Measurements from ENCODE around the gene VWA1.
"Not testable (repeated sequence)": the region's sequence is repeated elsewhere in the genome, so short reads cannot be mapped to it uniquely, and the experiment has no call there.

Gene VWA1

DNA sequence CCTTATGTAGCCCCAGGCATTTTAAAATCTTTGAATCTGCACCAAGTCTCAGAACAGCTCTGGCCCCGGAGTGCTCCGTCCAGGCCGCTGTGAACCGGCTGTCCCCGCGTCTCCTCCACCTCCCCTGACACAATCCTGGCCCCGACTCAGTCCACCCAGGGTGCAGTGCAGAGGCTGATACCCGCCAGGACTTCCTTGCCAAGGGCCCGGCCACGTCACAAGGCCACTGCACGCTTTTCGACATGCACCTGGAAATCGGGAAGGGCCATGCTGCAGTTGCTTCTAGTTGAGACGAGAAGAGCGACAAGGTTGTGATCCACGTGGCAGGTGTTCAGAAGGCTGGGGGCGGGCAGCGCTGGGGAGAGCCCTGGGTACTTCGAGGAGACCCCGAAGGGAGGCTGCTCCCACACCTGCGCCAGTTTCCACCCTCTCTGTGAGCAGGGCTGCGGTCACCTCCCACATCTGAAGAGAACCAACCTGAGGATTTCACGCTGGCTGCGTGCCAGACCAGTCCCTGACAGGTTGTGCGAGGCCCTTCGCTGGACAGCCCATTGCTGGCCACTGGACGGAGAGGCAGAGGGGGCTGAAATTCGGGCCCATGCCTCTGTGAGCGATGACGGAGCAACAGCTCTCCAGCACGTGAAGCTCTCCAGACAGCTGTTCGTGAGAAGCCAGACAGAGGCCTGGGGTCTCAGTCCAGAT, 6.7 kb downstream of the VWA1 start:
- in situ Hi-C loops (cut with MboI; ENCODE audit: low pct_unique_long_range_greater_than_20kb, low sequenced_read_pairs, unreplicated experiment) = no loop called here
- no peak for DNase-seq (ENCODE audit: low spot score)
- TF ChIP-seq, protein P1, sequence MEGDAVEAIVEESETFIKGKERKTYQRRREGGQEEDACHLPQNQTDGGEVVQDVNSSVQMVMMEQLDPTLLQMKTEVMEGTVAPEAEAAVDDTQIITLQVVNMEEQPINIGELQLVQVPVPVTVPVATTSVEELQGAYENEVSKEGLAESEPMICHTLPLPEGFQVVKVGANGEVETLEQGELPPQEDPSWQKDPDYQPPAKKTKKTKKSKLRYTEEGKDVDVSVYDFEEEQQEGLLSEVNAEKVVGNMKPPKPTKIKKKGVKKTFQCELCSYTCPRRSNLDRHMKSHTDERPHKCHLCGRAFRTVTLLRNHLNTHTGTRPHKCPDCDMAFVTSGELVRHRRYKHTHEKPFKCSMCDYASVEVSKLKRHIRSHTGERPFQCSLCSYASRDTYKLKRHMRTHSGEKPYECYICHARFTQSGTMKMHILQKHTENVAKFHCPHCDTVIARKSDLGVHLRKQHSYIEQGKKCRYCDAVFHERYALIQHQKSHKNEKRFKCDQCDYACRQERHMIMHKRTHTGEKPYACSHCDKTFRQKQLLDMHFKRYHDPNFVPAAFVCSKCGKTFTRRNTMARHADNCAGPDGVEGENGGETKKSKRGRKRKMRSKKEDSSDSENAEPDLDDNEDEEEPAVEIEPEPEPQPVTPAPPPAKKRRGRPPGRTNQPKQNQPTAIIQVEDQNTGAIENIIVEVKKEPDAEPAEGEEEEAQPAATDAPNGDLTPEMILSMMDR (IDR thresholded peaks at IDR 0.05; ENCODE audit: extremely low read depth, insufficient read depth, missing control alignments) = no peak

GRCh38 chr1:1446631-1447030, 11.1 kb downstream of the VWA1 start:
- DNase-seq (ENCODE audit: low spot score); in situ Hi-C loops (cut with MboI; ENCODE audit: low pct_unique_long_range_greater_than_20kb, low sequenced_read_pairs, unreplicated experiment): not testable (repeated sequence)

DNA sequence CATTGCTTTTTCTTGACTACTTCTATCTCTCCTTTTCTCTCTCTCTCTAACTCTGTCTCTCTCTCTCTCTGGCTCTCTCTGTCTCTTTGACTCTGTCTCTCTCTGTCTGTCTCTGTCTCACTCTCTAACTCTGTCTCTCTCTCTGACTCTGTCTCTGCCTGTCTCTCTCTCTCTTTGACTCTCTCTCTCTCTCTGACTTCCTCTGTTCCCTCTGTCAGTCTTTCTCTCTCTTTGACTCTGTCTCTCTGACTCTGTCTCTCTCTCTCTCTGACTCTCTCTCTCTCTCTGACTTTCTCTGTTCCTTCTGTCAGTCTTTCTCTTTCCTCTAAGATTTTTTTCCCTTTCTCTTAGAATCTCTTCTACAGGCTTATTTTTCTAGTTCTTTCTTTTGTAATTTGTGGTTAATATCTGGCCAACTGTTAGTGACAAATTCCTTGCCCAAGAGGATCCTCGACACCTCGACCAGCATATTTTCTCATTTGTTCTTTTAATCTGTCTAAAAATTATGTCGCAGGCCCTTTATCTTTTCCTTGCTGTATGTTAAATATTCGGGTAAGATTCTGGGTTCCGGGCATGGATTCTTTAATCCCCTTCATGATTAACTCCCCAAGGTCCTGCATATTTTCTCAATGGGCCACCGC, 13.7 kb downstream of the VWA1 start, which contains the start of gene ATAD3C:
ATAD3C (plus strand) TSS at position 591 of the 641 bp plus-strand sequence. CDS start 995 bp downstream, outside the sequence.
- DNase-seq (ENCODE audit: low spot score) = no peak
- TF ChIP-seq, protein P1 (IDR thresholded peaks at IDR 0.05; ENCODE audit: extremely low read depth, insufficient read depth, missing control alignments) = no peak
- in situ Hi-C loops (cut with MboI; ENCODE audit: low pct_unique_long_range_greater_than_20kb, low sequenced_read_pairs, unreplicated experiment) = no loop called here

DNA sequence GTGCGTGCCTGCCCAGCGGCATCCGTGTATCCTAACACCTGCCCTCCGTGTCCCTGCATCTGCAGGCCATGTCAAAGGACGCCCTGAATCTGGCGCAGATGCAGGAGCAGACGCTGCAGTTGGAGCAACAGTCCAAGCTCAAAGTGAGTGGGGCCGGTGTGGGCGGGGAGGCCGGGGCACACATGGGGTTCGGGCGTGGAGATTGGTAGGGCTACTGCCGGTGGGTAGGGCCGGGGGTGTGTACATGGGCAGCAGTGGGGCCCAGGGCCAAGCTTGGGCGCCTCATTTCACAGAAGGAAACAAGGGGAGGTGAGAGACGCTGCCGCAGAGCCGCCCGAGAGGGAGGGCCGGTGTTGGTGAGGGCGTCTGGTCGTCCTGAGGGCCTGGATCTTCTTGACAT, 15.1 kb downstream of the VWA1 start:
- in situ Hi-C loops (cut with MboI; ENCODE audit: low pct_unique_long_range_greater_than_20kb, low sequenced_read_pairs, unreplicated experiment); DNase-seq (ENCODE audit: low spot score): not testable (repeated sequence)

DNA sequence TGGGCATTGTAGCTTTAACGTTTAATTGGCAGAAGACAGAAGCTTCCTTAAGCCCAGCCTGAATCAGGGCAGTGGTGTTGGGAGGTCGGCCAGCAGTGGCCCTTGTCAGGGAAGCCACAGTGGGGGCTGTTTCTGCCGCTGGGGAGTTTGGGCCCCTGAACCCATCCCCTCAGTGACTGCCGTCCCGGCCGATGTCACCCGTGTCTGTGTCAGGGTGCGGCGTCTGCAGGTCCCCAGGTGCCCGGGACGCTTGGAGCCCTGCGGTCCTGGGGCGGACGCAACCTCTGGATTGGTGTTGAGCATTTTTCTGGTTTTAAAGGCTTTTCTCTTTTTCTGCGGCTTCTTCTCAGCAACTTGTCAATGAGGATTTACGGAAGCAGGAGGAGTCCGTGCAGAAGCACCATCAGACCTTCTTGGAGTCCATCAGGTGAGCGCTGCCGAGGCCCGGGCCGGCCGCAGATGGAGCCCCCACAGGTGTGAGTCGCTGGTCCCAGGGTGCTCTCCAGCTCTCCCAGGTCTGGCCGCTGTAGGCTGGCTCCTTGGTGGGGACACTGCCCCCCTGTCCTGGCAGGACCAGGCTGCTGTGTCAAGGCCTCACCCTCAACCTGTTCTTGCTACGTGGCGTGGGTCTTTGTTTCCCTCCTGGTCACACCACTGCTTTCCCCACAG, 16.3 kb downstream of the VWA1 start:
- in situ Hi-C loops (cut with MboI; ENCODE audit: low pct_unique_long_range_greater_than_20kb, low sequenced_read_pairs, unreplicated experiment) = no loop called here
- TF ChIP-seq, protein P1 (IDR thresholded peaks at IDR 0.05; ENCODE audit: extremely low read depth, insufficient read depth, missing control alignments) = no peak

GRCh38 chr1:1452365-1452739, 16.9 kb downstream of the VWA1 start:
- in situ Hi-C loops (cut with MboI; ENCODE audit: low pct_unique_long_range_greater_than_20kb, low sequenced_read_pairs, unreplicated experiment); DNase-seq (ENCODE audit: low spot score): not testable (repeated sequence)

More for the DNA sequence above, 16.3 kb downstream of the VWA1 start:
- DNase-seq (ENCODE audit: low spot score) = no peak

- no peak for DNase-seq (ENCODE audit: low spot score)
- in situ Hi-C loops (cut with MboI; ENCODE audit: low pct_unique_long_range_greater_than_20kb, low sequenced_read_pairs, unreplicated experiment) = no loop called here
- TF ChIP-seq, protein P1 (IDR thresholded peaks at IDR 0.05; ENCODE audit: extremely low read depth, insufficient read depth, missing control alignments) = no peak
Measured at GRCh38 chr1:1452882-1453281, 17.4 kb downstream of the VWA1 start.

GRCh38 chr1:1454286-1455056, 19.0 kb downstream of the VWA1 start:
- DNase-seq (ENCODE audit: low spot score); in situ Hi-C loops (cut with MboI; ENCODE audit: low pct_unique_long_range_greater_than_20kb, low sequenced_read_pairs, unreplicated experiment): not testable (repeated sequence)

Data from GM13977 (cell line).